IPS-20b (cell line): ENCODE data around the gene VRK2.
A peak's percentile ranks its signal among the peaks of the same experiment; 100 is the strongest.

ENCODE experiments used
- H3K27ac ChIP-seq: one replicate; pipeline ENCODE4 v1.5.1; 2013; ENCODE audit warnings: low read length
- H3K27me3 ChIP-seq: 2 replicates; pipeline ENCODE4 v1.6.1; 2013; ENCODE audit warnings: mild to moderate bottlenecking, low read length, inconsistent platforms; ENCODE audit not compliant: insufficient read depth
- H3K36me3 ChIP-seq: 2 replicates; pipeline ENCODE4 v1.6.1; 2013; ENCODE audit warnings: low read depth, mild to moderate bottlenecking, inconsistent platforms, low read length, moderate library complexity; ENCODE audit not compliant: insufficient read depth
- H3K4me1 ChIP-seq: 2 replicates; pipeline ENCODE4 v1.6.1; 2013; ENCODE audit warnings: mild to moderate bottlenecking, control low read depth, inconsistent platforms, low read length, moderate library complexity; ENCODE audit not compliant: insufficient read depth
- H3K4me3 ChIP-seq: 2 replicates; pipeline ENCODE4 v1.5.1; 2013; ENCODE audit warnings: mild to moderate bottlenecking, low read length, inconsistent platforms
- H3K9ac ChIP-seq: 2 replicates; pipeline ENCODE4 v1.6.1; 2013; ENCODE audit warnings: low read depth, mild to moderate bottlenecking, inconsistent platforms, low read length, moderate library complexity
- H3K9me3 ChIP-seq: 2 replicates; pipeline ENCODE4 v1.6.1; 2013; ENCODE audit warnings: mild to moderate bottlenecking, low read depth, low read length, inconsistent platforms; ENCODE audit not compliant: insufficient read depth

VRK2 gene

GRCh38 chr2:58055033-58055786 is 8.6 kb downstream of the VRK2 start:
- peaks cover 33% of the 10 kb centered on the region; the same call in 1 of the 2 replicates for H3K4me1 ChIP-seq
- H3K4me3 ChIP-seq = no peak overlapping the region
- H3K36me3 ChIP-seq = peaks cover 2% of the 10 kb centered on the region; the same call in 1 of the 2 replicates
- no peak overlapping the region for H3K27ac ChIP-seq
- H3K27me3 ChIP-seq = no peaks in the 10 kb centered on the region
- no peaks in the 10 kb centered on the region for H3K9me3 ChIP-seq
- no peak overlapping the region for H3K9ac ChIP-seq

GRCh38 chr2:58056192-58056916 is 9.7 kb downstream of the VRK2 start:
- H3K27ac ChIP-seq = no peak overlapping the region
- H3K4me3 ChIP-seq = no peak overlapping the region
- H3K9ac ChIP-seq = no peak overlapping the region; the same call in 1 of the 2 replicates
- H3K36me3 ChIP-seq = no peaks in the 10 kb centered on the region
- no peaks in the 10 kb centered on the region for H3K27me3 ChIP-seq
- peaks cover 33% of the 10 kb centered on the region; the same call in 1 of the 2 replicates for H3K4me1 ChIP-seq
- no peaks in the 10 kb centered on the region for H3K9me3 ChIP-seq

GRCh38 chr2:58057707-58058530 is 11.3 kb downstream of the VRK2 start:
- no peaks in the 10 kb centered on the region for H3K9me3 ChIP-seq
- H3K36me3 ChIP-seq = no peaks in the 10 kb centered on the region
- no peak overlapping the region for H3K27ac ChIP-seq
- peaks cover 33% of the 10 kb centered on the region; the same call in 1 of the 2 replicates for H3K4me1 ChIP-seq
- no peaks in the 10 kb centered on the region for H3K27me3 ChIP-seq
- peak overlapping the region; percentile 23; the same call in 1 of the 2 replicates for H3K4me3 ChIP-seq
- no peak overlapping the region for H3K9ac ChIP-seq

- Histone ChIP-seq H3K4me1 (peaks cover 3% of the 10 kb centered on the region; the same call in 1 of the 2 replicates), H3K4me3 (no peak overlapping the region), H3K9me3 (no peaks in the 10 kb centered on the region), H3K36me3 (no peaks in the 10 kb centered on the region), H3K27ac (no peak overlapping the region), H3K27me3 (no peaks in the 10 kb centered on the region), H3K9ac (no peak overlapping the region)
Observed at GRCh38 chr2:58063641-58064040, 17.0 kb downstream of the VRK2 start.

GRCh38 chr2:58064086-58064485 is 17.5 kb downstream of the VRK2 start:
- Histone ChIP-seq H3K4me1 (no peaks in the 10 kb centered on the region), H3K9ac (no peak overlapping the region), H3K4me3 (no peak overlapping the region), H3K9me3 (no peaks in the 10 kb centered on the region), H3K27me3 (no peaks in the 10 kb centered on the region), H3K36me3 (no peaks in the 10 kb centered on the region), H3K27ac (no peak overlapping the region)

GRCh38 chr2:58065248-58065647 is 18.6 kb downstream of the VRK2 start:
- H3K27me3 ChIP-seq = no peaks in the 10 kb centered on the region
- no peaks in the 10 kb centered on the region for H3K9me3 ChIP-seq
- no peak overlapping the region for H3K4me3 ChIP-seq
- H3K9ac ChIP-seq = no peak overlapping the region
- H3K27ac ChIP-seq = no peak overlapping the region
- H3K36me3 ChIP-seq = no peaks in the 10 kb centered on the region
- no peaks in the 10 kb centered on the region for H3K4me1 ChIP-seq

- no peaks in the 10 kb centered on the region for H3K36me3 ChIP-seq
- no peak overlapping the region for H3K27ac ChIP-seq
- no peaks in the 10 kb centered on the region for H3K4me1 ChIP-seq
- no peaks in the 10 kb centered on the region for H3K9me3 ChIP-seq
- no peaks in the 10 kb centered on the region for H3K27me3 ChIP-seq
- no peak overlapping the region for H3K9ac ChIP-seq
- H3K4me3 ChIP-seq = no peak overlapping the region
Observed at GRCh38 chr2:58067001-58067400, 20.4 kb downstream of the VRK2 start.

GRCh38 chr2:58070765-58071164 is 24.2 kb downstream of the VRK2 start:
- Histone ChIP-seq H3K9me3 (no peaks in the 10 kb centered on the region; the same call in 1 of the 2 replicates), H3K4me3 (no peak overlapping the region), H3K9ac (no peak overlapping the region), H3K27me3 (no peaks in the 10 kb centered on the region), H3K4me1 (no peaks in the 10 kb centered on the region), H3K27ac (no peak overlapping the region), H3K36me3 (no peaks in the 10 kb centered on the region)

GRCh38 chr2:58072102-58072501 is 25.5 kb downstream of the VRK2 start:
- H3K27ac ChIP-seq = no peak overlapping the region
- no peaks in the 10 kb centered on the region for H3K27me3 ChIP-seq
- no peaks in the 10 kb centered on the region for H3K4me1 ChIP-seq
- no peak overlapping the region for H3K4me3 ChIP-seq
- no peak overlapping the region for H3K9ac ChIP-seq
- H3K36me3 ChIP-seq = no peaks in the 10 kb centered on the region
- no peaks in the 10 kb centered on the region; the same call in 1 of the 2 replicates for H3K9me3 ChIP-seq

GRCh38 chr2:58073008-58073407 is 26.4 kb downstream of the VRK2 start:
- Histone ChIP-seq H3K4me3 (no peak overlapping the region), H3K36me3 (no peaks in the 10 kb centered on the region), H3K4me1 (no peaks in the 10 kb centered on the region), H3K27me3 (no peaks in the 10 kb centered on the region), H3K9ac (no peak overlapping the region), H3K9me3 (no peaks in the 10 kb centered on the region; the same call in 1 of the 2 replicates), H3K27ac (no peak overlapping the region)

GRCh38 chr2:58073751-58074150 is 27.1 kb downstream of the VRK2 start:
- Histone ChIP-seq H3K9ac (no peak overlapping the region), H3K4me3 (no peak overlapping the region), H3K36me3 (no peaks in the 10 kb centered on the region), H3K27ac (no peak overlapping the region), H3K4me1 (no peaks in the 10 kb centered on the region), H3K27me3 (no peaks in the 10 kb centered on the region), H3K9me3 (no peaks in the 10 kb centered on the region; the same call in 1 of the 2 replicates)
